ENCODE results near the gene CBX8. TPM values are rescaled to one million over a fixed set of nuclear protein-coding genes. Genes with fewer than 3 reads are reported as not detected.
A peak's percentile ranks its signal among the peaks of the same experiment; 100 is the strongest.

Gene CBX8
- total and polyA plus RNA-seq, 2 of the 8 experiments (the other 6 are each of a cell fraction or from before 2014, with no cell fraction given), result 0.09 to 2.1 TPM

- DNase-seq (ENCODE audit: low read depth in 1 of 2, low spot score in 2 of 2), result peak in 1 of 2 experiments; percentile 79
- Histone ChIP-seq H2BK20ac (ENCODE audit: low read length) (no peak overlapping the region), H4K20me1 (replicated peaks in 1 of 2; ENCODE audit: control insufficient read depth in 1 of 2, insufficient read depth in 2 of 2, low read length in 2 of 2) (peaks cover 0 to 31% of the 10 kb centered on the region in 2 experiments), H3K79me1 (ENCODE audit: low read depth, low read length) (no peaks in the 10 kb centered on the region), H3K79me2 (ENCODE audit: control insufficient read depth in 1 of 2, insufficient read depth in 2 of 2, low read length in 2 of 2) (no peaks in the 10 kb centered on the region), H3K18ac (ENCODE audit: extremely low read depth, low read length) (no peak overlapping the region; the same call in 1 of the 2 replicates), H3K14ac (ENCODE audit: insufficient read length) (no peak overlapping the region), H3K9ac (replicated peaks in 1 of 4; ENCODE audit: extremely low read depth in 1 of 4, low read depth in 3 of 4, low read length in 3 of 4) (peak overlapping the region in 1 of 4 experiments; percentile 30; a peak in 1 of 7 replicates), H4K8ac (ENCODE audit: extremely low read depth, insufficient read depth, low read length) (peak overlapping the region; percentile 75), H3K9me3 (ENCODE audit: insufficient read depth in 2 of 2, low read depth in 1 of 2, low read length in 1 of 2) (no peaks in the 10 kb centered on the region), H3K56ac (replicated peaks; ENCODE audit: insufficient read length, low read depth, low read length) (no peak overlapping the region), H2BK12ac (ENCODE audit: low read depth, low read length) (peak overlapping the region; percentile 68; the same call in 1 of the 2 replicates), H2AFZ (ENCODE audit: low read length) (no peak overlapping the region), H2BK15ac (ENCODE audit: low read length) (no peak overlapping the region), H3K4me1 (replicated peaks in 1 of 4; ENCODE audit: control insufficient read depth in 3 of 4, insufficient read depth in 4 of 4, low read length in 3 of 4) (peaks cover 0 to 54% (median 40%) of the 10 kb centered on the region in 4 experiments; a peak in 6 of 7 replicates), H3K23me2 (ENCODE audit: low read depth, low read length) (peaks cover 5% of the 10 kb centered on the region), H3K4ac (replicated peaks; ENCODE audit: insufficient read length, low read depth, low read length) (peak overlapping the region; percentile 21), H2BK5ac (ENCODE audit: low read depth, low read length) (peak overlapping the region; percentile 52; the same call in 1 of the 2 replicates), H3K4me3 (ENCODE audit: extremely low read depth in 1 of 4, insufficient read depth in 2 of 4, low read depth in 3 of 4, low read length in 4 of 4) (peak overlapping the region in 2 of 4 experiments; percentile 16 to 55; a peak in 3 of 8 replicates), H3K23ac (ENCODE audit: insufficient read length) (no peak overlapping the region), H3K27me3 (replicated peaks in 1 of 4; ENCODE audit: control insufficient read depth in 3 of 4, extremely low read depth in 1 of 4, insufficient read depth in 3 of 4, low read length in 3 of 4) (peaks cover 82 to 95% (median 93%) of the 10 kb centered on the region in 4 experiments), H3K27ac (ENCODE audit: low read depth, low read length) (no peak overlapping the region), H4K5ac (ENCODE audit: insufficient read length, low read depth, low read length) (no peak overlapping the region), H2BK120ac (replicated peaks; ENCODE audit: low read depth, low read length) (no peak overlapping the region), H3K36me3 (ENCODE audit: control insufficient read depth in 2 of 4, insufficient read depth in 4 of 4, low read length in 3 of 4) (peaks cover 0 to 10% (median 0%) of the 10 kb centered on the region in 4 experiments; a peak in 1 of 8 replicates), H4K91ac (replicated peaks; ENCODE audit: insufficient read length, low read length) (peak overlapping the region; percentile 77), H2AK5ac (ENCODE audit: low read depth, low read length) (no peak overlapping the region), H3K4me2 (ENCODE audit: insufficient read depth in 1 of 2, low read depth in 2 of 2, low read length in 2 of 2) (peak overlapping the region; percentile 51 to 69)
- POLR2A ChIA-PET (ENCODE audit: partially characterized antibody), result interaction anchor here (0.6 to 24.0 kb wide), 13 partner anchors 9 to 232 kb away, joined by 3 to 374 read pairs (median 3); partner anchors contain the start of genes CBX2, CBX4 and CBX8
- 2% methylated on average over 44 of the region's 79 CpGs; no CpG with 5 or more reads in 1 of the 2 experiments for WGBS, 2 experiments (ENCODE audit: extremely low coverage in 1 of 2, insufficient coverage in 1 of 2, insufficient read length in 1 of 2, insufficient replicate concordance in 2 of 2, low coverage in 1 of 2, low lambda C conversion rate in 2 of 2, missing lambda C conversion rate in 1 of 2)
- no peak for FAIRE-seq
- CTCF ChIA-PET (ENCODE audit: partially characterized antibody), result interaction anchor here (0.6 to 19.1 kb wide), 11 partner anchors 9 to 168 kb away, joined by 3 to 576 read pairs (median 5); partner anchors contain the start of genes CBX4 and CBX8
- TF ChIP-seq CTCF (IDR thresholded peaks at IDR 0.05; ENCODE audit: control extremely low read depth in 1 of 3, insufficient read depth in 1 of 3, low read depth in 1 of 3, low read length in 3 of 3) (no peak), POLR2A (IDR thresholded peaks at IDR 0.05; ENCODE audit: control extremely low read depth in 1 of 2, low read depth in 2 of 2, low read length in 2 of 2) (no peak), SIX5 (IDR thresholded peaks at IDR 0.05; ENCODE audit: low read depth, low read length) (no peak), TBP (IDR thresholded peaks at IDR 0.05; ENCODE audit: low read depth, low read length) (peak; percentile 27; the same call in 1 of the 2 replicates), KDM4A (IDR thresholded peaks at IDR 0.05; ENCODE audit: low read depth, low read length, severe bottlenecking) (no peak), CBX8 (IDR thresholded peaks at IDR 0.05; ENCODE audit: borderline replicate concordance, low read depth, low read length) (no peak), SAP30 (IDR thresholded peaks at IDR 0.05; ENCODE audit: insufficient read depth, insufficient replicate concordance, low read length) (no peak)
Measured at GRCh38 chr17:79810130-79811010, 13.5 kb upstream of the CBX8 start.

Data from H1 (cell line).